GM18873 (cell line): ENCODE data around the gene YPEL1.

Source experiments
- ATAC-seq: cut with Tn5 transposase; IDR thresholded peaks from one replicate; pipeline ENCODE4 v1.9.1; 2021; ENCODE audit warnings: mild to moderate bottlenecking, moderate library complexity, moderate number of reproducible peaks; ENCODE audit not compliant: unreplicated experiment, low FRiP score

Gene YPEL1

DNA sequence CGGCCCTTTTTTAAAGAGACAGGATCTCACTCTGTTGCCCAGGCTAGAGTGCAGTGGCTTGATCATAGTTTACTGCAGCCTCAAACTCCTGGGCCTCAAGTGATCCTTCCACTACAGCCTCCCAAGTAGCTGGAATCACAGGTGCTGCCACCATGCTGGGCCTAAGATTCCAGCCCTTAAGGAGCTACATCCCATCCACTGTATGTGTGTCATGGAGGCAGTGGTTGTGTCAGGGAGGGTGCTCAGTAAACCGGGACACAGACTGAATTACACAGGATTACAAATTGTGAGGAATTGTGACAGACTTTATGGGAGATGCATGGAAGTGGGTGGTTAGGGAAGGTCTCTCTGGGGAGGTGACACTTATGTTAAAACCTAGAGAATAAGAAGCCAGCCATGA lies 71.9 kb downstream of the YPEL1 start:
- no peak for ATAC-seq

- no peak for ATAC-seq
Measured at GRCh38 chr22:21661991-21662390, 73.6 kb downstream of the YPEL1 start.

GRCh38 chr22:21660904-21661303 lies 74.7 kb downstream of the YPEL1 start:
- no peak for ATAC-seq

DNA sequence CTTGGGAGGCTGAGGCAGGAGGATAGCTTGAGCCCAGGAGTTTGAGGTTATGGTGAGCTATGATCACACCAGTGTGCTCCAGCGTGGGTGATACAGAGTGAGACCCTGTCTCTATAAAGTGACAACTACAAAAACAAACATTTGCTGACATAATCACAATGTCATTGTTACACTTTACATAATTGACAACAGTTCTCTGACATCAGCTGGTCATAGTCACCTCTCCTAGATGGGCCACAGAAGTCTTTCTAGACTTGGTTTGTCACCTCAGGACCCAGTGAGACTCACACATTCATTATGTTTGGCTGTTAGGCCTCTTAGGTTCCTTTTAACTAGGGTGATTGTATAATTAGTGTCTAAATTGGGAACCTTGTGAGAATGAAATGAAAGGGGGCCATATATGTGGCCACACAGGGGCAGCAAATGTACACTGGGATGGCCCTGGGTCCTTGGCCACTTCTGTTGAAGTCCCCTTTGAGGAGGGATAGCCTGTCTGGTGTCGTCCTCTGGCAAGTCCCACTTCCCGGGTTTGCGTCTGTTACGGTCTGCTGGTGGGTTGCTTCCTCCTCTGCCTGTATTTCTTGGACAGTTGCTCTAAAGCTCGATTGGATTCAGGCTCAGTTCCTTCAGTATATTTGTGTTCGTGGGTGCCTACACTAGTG lies 75.6 kb downstream of the YPEL1 start:
- no peak for ATAC-seq

- peak; percentile 49 for ATAC-seq
Measured at GRCh38 chr22:21657360-21658032, 78.1 kb downstream of the YPEL1 start.

- ATAC-seq, result no peak
Measured at GRCh38 chr22:21657020-21657359, 78.6 kb downstream of the YPEL1 start.

GRCh38 chr22:21652547-21653545 lies 82.7 kb downstream of the YPEL1 start:
- ATAC-seq, result no peak

DNA sequence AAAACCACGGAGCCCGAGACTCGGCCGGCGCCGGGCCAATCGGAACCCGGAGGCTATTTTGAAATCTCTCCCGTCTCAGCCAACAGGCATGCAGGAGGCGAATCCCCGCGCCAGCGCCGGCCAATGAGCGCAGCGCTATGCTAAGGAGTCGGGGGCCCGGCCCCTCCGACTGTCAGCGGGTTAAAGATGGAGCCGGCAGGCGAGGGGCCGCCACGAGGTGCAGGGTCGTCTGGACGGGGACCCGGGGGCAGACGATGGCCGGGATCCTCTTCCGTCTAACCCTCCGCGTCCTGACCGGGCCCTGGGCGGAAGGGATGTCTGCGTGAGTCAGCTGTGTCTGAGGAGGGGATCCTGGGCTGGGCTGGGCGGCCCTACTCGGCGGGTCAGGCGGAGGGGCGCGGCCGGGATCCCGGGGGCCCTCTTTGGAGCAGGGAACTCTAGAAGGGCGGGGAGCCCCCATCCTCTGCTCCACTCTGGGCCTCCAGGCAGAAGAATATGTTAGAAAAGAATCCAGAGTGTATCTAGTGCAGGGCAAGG lies 83.5 kb downstream of the YPEL1 start:
- ATAC-seq, result peak; percentile 60

- ATAC-seq, result peak; percentile 13
Measured at GRCh38 chr22:21651521-21652009, 84.0 kb downstream of the YPEL1 start.

DNA sequence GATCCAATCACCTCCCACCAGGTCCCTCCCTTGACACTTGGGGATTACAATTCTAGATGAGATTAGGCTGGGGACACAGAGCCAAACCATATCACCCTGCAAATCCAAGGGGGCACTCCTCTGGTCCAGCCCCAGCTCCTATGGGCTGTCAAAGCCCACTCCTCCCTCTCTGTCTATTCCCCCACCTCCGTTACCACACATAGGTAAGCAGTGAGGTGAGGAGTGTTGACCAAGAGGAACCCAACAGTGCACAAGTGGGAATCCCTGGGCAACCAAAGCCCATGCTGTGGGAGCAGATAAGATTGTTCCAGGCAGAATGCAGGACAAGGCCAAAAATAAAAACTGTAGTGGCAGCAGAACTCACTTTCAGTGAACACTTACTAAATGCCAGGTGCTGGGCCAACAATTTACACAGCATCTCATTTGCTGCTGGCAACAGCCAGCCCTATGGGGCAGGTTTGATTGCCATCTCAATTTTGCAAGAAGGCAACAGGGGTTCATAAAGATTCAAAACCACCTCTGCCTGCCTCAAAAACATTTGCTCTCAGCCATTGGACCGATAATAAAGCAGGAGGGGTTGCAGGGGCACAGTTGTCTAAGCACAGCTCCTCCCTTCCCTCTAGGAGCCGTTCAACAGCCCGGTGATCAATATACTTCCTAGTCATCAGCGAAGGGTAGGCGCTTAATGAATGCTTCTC lies 84.6 kb downstream of the YPEL1 start:
- ATAC-seq, result no peak

DNA sequence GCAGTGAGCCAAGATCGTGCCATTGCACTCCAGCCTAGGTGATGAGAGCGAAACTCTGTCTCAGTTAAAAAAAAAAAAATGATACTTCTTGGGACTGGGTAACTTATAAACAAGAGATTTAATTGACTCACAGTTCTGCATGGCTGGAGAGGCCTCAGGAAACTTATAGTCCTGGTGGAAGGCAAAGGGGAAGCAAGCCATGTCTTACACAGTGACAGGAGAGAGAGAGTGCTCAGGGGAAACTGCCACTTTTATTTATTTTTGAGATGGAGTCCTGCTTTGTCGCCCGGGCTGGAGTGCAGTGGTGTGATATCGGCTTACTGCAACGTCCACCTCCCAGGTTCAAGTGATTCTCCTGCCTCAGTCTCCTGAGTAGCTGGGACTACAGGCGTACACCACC lies 85.3 kb downstream of the YPEL1 start:
- ATAC-seq, result no peak
